ENCODE data around the gene PIM2. TPM values are rescaled to one million over a fixed set of nuclear protein-coding genes. Genes with fewer than 3 reads are reported as not detected.
"Not testable (repeated sequence)": the region's sequence is repeated elsewhere in the genome, so short reads cannot be mapped to it uniquely, and the experiment has no call there.

The PIM2 gene
- total RNA-seq, 1 donor from 2014 or later: 3.1 TPM

DNA sequence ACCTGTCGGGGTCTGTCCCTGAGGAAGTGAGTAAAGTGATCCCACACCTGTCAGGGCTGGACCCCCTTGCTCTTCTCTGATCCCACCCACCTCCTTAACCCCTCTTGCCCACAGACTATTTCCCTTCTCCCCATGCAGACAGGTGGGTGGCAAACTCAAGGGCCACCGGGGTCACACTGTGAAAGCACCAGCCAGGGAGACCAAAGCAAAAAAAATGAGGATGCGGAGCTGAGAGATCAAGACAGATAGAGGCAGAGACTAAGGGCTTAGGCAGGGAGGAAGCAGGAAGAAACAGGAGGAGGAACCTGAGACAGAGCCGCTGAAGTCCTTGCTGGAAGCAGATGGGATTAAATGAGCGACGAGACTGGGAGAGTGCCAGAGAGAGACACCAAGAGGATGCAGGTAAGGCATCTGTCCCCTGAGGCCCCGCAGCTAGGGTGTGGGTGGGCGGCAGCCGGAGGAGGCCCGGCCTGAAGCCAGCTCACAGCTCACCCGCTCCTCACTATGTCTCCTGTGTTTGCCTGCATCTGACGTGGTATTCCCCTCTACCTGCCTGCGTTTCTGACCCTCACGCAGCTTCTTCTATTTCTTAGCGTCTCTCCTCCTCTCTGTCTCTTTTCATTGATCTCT, 28.4 kb downstream of the PIM2 start:
- Histone ChIP-seq H3K9me3 (ENCODE audit: control insufficient read depth in 3 of 3, low read length in 3 of 3) (no peaks in the 10 kb centered on the region), H3K27me3 (ENCODE audit: control insufficient read depth in 3 of 3, insufficient read depth in 3 of 3, low read length in 3 of 3) (no peaks in the 10 kb centered on the region), H3K4me1 (ENCODE audit: control insufficient read depth in 3 of 3, insufficient read depth in 3 of 3, low read length in 3 of 3) (peaks cover 3 to 13% (median 10%) of the 10 kb centered on the region in 3 donors), H3K4me3 (ENCODE audit: low read length in 3 of 3) (peak overlapping the region; percentile 57 to 62 (median 61)), H3K36me3 (ENCODE audit: control insufficient read depth in 3 of 3, insufficient read depth in 3 of 3, low read length in 3 of 3) (peaks cover 0 to 6% (median 6%) of the 10 kb centered on the region in 3 donors), H3K9ac (ENCODE audit: low read depth in 1 of 3, low read length in 3 of 3) (peak overlapping the region in 2 of 3 donors; percentile 50 to 60), H3K27ac (ENCODE audit: low read depth, low read length) (no peak overlapping the region)

DNA sequence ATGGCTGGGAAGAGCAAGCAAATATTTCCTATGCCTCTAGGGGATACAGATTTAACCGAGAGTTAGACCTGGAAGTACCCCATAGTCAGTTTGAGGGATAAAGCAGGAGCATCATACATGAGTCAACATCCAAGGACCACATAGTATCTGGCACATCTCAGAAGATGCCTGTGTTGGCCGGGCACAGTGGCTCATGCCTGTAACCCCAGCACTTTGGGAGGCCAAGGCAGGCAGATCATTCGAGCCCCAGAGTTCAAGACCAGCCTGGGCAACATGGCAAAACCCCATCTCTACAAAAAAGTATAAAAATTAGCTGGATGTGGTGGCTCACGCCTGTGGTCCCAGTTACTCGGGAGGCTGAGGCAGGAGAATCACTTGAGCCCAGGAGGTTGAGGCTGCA, 32.2 kb downstream of the PIM2 start:
- H3K36me3 ChIP-seq (ENCODE audit: control insufficient read depth in 3 of 3, insufficient read depth in 3 of 3, low read length in 3 of 3); H3K4me3 ChIP-seq (ENCODE audit: low read length in 3 of 3); H3K9me3 ChIP-seq (ENCODE audit: control insufficient read depth in 3 of 3, low read length in 3 of 3); H3K9ac ChIP-seq (ENCODE audit: low read depth in 1 of 3, low read length in 3 of 3); H3K27me3 ChIP-seq (ENCODE audit: control insufficient read depth in 3 of 3, insufficient read depth in 3 of 3, low read length in 3 of 3); H3K4me1 ChIP-seq (ENCODE audit: control insufficient read depth in 3 of 3, insufficient read depth in 3 of 3, low read length in 3 of 3); H3K27ac ChIP-seq (ENCODE audit: low read depth, low read length): not testable (repeated sequence)

DNA sequence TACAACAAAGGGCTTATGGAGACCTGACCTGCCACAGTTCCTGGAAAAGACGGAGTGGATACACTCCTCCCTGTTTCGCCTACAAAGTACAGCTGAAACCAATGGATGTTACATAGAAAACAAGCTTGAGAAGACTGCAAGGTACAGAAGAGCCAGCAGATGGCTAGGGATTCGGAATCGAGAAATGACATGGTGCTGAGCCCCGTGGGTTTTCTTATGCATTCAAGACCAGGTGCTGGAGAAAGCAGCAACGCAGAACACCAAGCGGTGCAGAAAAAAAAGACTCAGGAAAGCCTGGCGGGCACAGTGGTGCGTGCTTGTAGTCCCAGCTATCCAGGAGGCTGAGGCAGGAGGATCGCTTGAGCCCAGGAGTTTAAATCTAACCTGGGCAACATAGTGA, 35.1 kb downstream of the PIM2 start:
- Histone ChIP-seq H3K4me3 (ENCODE audit: low read length in 3 of 3) (no peak overlapping the region), H3K27me3 (ENCODE audit: control insufficient read depth in 3 of 3, insufficient read depth in 3 of 3, low read length in 3 of 3) (no peaks in the 10 kb centered on the region), H3K9ac (ENCODE audit: low read depth in 1 of 3, low read length in 3 of 3) (no peak overlapping the region), H3K4me1 (ENCODE audit: control insufficient read depth in 3 of 3, insufficient read depth in 3 of 3, low read length in 3 of 3) (no peaks in the 10 kb centered on the region), H3K36me3 (ENCODE audit: control insufficient read depth in 3 of 3, insufficient read depth in 3 of 3, low read length in 3 of 3) (no peaks in the 10 kb centered on the region), H3K9me3 (ENCODE audit: control insufficient read depth in 3 of 3, low read length in 3 of 3) (no peaks in the 10 kb centered on the region), H3K27ac (ENCODE audit: low read depth, low read length) (no peak overlapping the region)

DNA sequence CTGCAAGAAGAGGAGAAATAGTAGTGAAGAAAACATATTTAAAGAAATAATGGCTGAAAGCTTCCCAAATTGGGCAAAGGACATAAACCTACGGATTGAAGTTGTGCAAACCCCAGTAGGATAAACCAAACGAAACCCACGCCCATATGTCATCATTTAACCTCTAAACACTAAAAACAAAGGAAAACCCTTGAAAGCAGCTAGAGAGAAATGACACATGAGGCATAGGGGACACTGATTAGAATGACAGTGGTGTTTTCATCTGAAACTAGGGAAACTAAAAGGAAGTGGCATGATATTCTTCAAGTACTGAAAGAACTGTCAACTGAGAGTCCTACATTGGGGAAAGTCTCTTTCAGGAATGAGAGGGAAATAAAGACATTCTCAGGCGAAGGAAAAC, 41.9 kb downstream of the PIM2 start:
- not testable (repeated sequence) for H3K27ac ChIP-seq (ENCODE audit: low read depth, low read length); H3K4me3 ChIP-seq (ENCODE audit: low read length in 3 of 3); H3K9ac ChIP-seq (ENCODE audit: low read depth in 1 of 3, low read length in 3 of 3); H3K27me3 ChIP-seq (ENCODE audit: control insufficient read depth in 3 of 3, insufficient read depth in 3 of 3, low read length in 3 of 3); H3K36me3 ChIP-seq (ENCODE audit: control insufficient read depth in 3 of 3, insufficient read depth in 3 of 3, low read length in 3 of 3); H3K4me1 ChIP-seq (ENCODE audit: control insufficient read depth in 3 of 3, insufficient read depth in 3 of 3, low read length in 3 of 3); H3K9me3 ChIP-seq (ENCODE audit: control insufficient read depth in 3 of 3, low read length in 3 of 3)

DNA sequence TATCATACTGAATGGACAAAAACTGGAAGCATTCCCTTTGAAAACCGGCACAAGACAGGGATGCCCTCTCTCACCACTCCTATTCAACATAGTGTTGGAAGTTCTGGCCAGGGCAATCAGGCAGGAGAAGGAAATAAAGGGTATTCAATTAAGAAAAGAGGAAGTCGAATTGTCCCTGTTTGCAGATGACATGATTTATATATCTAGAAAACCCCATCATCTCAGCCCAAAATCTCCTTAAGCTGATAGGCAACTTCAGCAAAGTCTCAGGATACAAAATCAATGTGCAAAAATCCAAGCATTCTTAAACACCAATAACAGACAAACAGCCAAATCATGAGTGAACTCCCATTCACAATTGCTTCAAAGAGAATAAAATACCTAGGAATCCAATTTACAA, 46.8 kb downstream of the PIM2 start:
- H3K4me1 ChIP-seq (ENCODE audit: control insufficient read depth in 3 of 3, insufficient read depth in 3 of 3, low read length in 3 of 3); H3K27ac ChIP-seq (ENCODE audit: low read depth, low read length); H3K9ac ChIP-seq (ENCODE audit: low read depth in 1 of 3, low read length in 3 of 3); H3K9me3 ChIP-seq (ENCODE audit: control insufficient read depth in 3 of 3, low read length in 3 of 3); H3K27me3 ChIP-seq (ENCODE audit: control insufficient read depth in 3 of 3, insufficient read depth in 3 of 3, low read length in 3 of 3); H3K36me3 ChIP-seq (ENCODE audit: control insufficient read depth in 3 of 3, insufficient read depth in 3 of 3, low read length in 3 of 3); H3K4me3 ChIP-seq (ENCODE audit: low read length in 3 of 3): not testable (repeated sequence)

DNA sequence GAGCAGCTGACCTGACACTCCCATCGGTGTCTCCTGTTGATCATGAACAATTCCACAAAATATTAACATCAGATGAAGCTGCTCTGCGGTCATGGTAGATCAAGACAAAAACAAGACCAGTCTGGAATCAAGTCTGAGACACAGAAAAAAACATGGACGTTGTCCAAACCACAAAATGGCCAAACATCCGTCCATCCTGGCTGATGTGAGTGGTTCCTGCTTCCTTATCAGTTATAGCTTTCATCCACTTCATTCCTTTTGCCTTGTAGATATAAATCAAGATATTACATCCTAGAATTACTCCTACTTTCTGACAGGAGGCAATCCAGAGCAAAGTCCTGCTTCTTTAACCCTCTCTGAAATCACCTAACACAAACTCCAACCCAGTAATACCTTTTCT, 54.6 kb downstream of the PIM2 start:
- no peak overlapping the region for H3K9ac ChIP-seq (ENCODE audit: low read depth in 1 of 3, low read length in 3 of 3)
- H3K4me3 ChIP-seq (ENCODE audit: low read length in 3 of 3): no peak overlapping the region

More for the DNA sequence above, 54.6 kb downstream of the PIM2 start:
- no peaks in the 10 kb centered on the region for H3K9me3 ChIP-seq (ENCODE audit: control insufficient read depth in 3 of 3, low read length in 3 of 3)
- no peaks in the 10 kb centered on the region for H3K27me3 ChIP-seq (ENCODE audit: control insufficient read depth in 3 of 3, insufficient read depth in 3 of 3, low read length in 3 of 3)
- no peaks in the 10 kb centered on the region for H3K4me1 ChIP-seq (ENCODE audit: control insufficient read depth in 3 of 3, insufficient read depth in 3 of 3, low read length in 3 of 3)
- H3K27ac ChIP-seq (ENCODE audit: low read depth, low read length): no peak overlapping the region
- no peaks in the 10 kb centered on the region for H3K36me3 ChIP-seq (ENCODE audit: control insufficient read depth in 3 of 3, insufficient read depth in 3 of 3, low read length in 3 of 3)

Small RNAs within 50 kb of the gene (small RNA-seq; reads per million reads assigned to genes)
- gene RNU6-722P: not detected

Other genes with a start within 250 kb of the PIM2 start
- gene WAS, start 235.2 kb downstream of the PIM2 start, total RNA-seq: 1.0 TPM
- gene SUV39H1, start 222.3 kb downstream of the PIM2 start, total RNA-seq: 2.6 TPM
- gene GLOD5, start 157.3 kb downstream of the PIM2 start, total RNA-seq: not detected
- 1.6 TPM for gene GATA1, start 132.4 kb downstream of the PIM2 start, total RNA-seq
- gene HDAC6, start 117.0 kb downstream of the PIM2 start, total RNA-seq: 79.3 TPM
- gene ERAS, start 92.5 kb downstream of the PIM2 start, total RNA-seq: not detected
- not detected for gene PCSK1N, start 83.4 kb downstream of the PIM2 start, total RNA-seq
- gene TIMM17B, start 21.3 kb downstream of the PIM2 start, total RNA-seq: 25.1 TPM
- gene PQBP1, start 21.1 kb downstream of the PIM2 start, total RNA-seq: 45.4 TPM
- gene SLC35A2, start 7.4 kb downstream of the PIM2 start, total RNA-seq: 6.3 TPM
- gene OTUD5, start 38.6 kb upstream of the PIM2 start, total RNA-seq: 16.2 TPM
- gene KCND1, start 52.8 kb upstream of the PIM2 start, total RNA-seq: 0.52 TPM
- gene GRIPAP1, start 83.2 kb upstream of the PIM2 start, total RNA-seq: 10.4 TPM
- gene TFE3, start 124.3 kb upstream of the PIM2 start, total RNA-seq: 8.4 TPM
- gene CCDC120, start 140.0 kb upstream of the PIM2 start, total RNA-seq: 0.52 TPM
- 4.7 TPM for gene PRAF2, start 155.0 kb upstream of the PIM2 start, total RNA-seq
- 26.6 TPM for gene WDR45, start 160.9 kb upstream of the PIM2 start, total RNA-seq
- gene GPKOW, start 204.7 kb upstream of the PIM2 start, total RNA-seq: 20.4 TPM
- gene MAGIX, start 243.7 kb upstream of the PIM2 start, total RNA-seq: 2.1 TPM